GM21723 (cell line): ENCODE results near the gene CCDC83.
A peak's percentile ranks its signal among the peaks of the same experiment; 100 is the strongest.

ENCODE experiments used
- ATAC-seq: cut with Tn5 transposase; IDR thresholded peaks from one replicate; pipeline ENCODE4 v1.9.1; 2021; ENCODE audit warnings: mild to moderate bottlenecking, moderate library complexity; ENCODE audit not compliant: unreplicated experiment

CCDC83 gene

DNA sequence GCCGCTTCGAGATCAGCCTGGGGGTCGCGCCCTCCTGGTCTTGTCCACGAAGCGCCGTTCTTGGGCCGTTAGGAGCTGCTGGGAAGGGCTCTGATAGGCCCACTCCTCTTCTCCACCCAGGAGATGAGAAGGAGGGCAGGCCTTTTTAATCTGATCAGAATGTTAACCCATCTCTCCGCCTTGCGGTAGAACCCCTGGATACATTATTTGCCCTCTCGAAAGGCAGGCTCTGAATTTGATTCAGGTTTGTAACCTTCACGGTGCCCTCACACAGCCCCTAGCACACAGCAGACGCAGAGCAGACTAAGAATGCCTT, at the start of gene CCDC83:
CCDC83 (plus strand) TSS at position 43 of the 316 bp plus-strand sequence. CDS start 9,741 bp downstream, outside the sequence.
- ATAC-seq = no peak

GRCh38 chr11:85805387-85805786, 49.8 kb upstream of the CCDC83 start:
- ATAC-seq = no peak

DNA sequence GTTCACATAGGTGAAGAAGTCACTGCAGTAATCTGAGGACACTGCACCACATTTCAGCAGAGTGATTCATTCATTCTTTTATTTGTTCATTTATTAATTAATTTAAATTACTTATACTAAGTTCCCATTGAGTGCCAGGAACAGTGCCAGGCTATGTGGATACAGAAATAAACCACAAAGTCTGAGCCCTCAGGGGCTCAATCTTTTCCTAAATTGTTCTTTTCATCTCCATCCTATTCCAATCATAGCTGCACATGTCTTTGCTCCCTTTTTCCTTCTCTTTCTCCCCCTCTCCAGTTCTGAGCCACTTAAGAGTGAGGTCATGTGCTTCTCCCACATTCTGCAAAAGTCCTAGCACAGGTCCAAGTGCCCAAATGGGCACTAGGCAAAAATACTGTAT, 49.2 kb upstream of the CCDC83 start:
- ATAC-seq = no peak

DNA sequence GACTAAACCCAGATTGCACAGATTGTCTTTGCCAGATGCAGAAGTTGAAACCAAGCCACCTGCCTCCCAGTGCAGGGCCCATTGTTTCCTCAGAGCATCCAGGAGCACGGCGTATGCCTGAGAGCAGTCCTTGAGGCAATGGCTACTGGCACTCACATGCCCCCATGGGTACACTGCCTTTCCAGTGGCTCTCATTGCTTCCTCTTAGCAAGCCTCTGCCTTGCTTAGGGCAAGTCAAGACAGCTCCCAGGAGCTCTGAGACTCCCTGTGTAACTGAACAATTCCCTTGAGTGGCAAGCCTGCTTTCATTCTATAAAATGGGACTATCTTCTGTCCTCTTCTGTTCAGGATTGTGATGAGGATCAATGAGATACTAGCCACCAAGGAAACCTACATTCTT, 48.3 kb upstream of the CCDC83 start:
- ATAC-seq = no peak

GRCh38 chr11:85809191-85809590, 46.0 kb upstream of the CCDC83 start:
- ATAC-seq = no peak

- no peak for ATAC-seq
Measured at GRCh38 chr11:85809863-85810262, 45.3 kb upstream of the CCDC83 start.

DNA sequence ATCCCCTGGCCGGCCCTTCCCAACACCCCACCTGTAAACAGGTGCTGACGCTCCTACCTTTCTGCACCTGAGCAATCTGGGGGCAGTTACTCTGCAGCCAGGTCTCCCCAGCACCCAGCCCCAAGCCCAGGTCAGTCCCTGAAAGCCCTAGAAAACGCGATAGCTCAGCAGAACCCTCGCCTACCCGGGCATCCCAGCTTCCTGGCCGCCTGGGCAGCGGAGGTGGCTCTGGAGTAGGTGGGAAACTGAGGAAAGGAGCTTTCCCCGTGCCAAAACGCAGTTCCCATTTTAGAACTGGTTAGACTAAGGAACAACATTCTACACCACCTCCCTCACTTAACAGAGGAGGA, 44.7 kb upstream of the CCDC83 start:
- no peak for ATAC-seq

- peak; percentile 83 for ATAC-seq
Measured at GRCh38 chr11:85810871-85811611, 44.1 kb upstream of the CCDC83 start, which contains the start of gene SYTL2. Gene SYTL2, minus strand, starts transcription at chr11:85811141. Its CDS starts 53,416 bp downstream, at chr11:85757725.

GRCh38 chr11:85811624-85812023, 43.6 kb upstream of the CCDC83 start:
- no peak for ATAC-seq

- no peak for ATAC-seq
Measured at GRCh38 chr11:85813721-85814120, 41.5 kb upstream of the CCDC83 start.

GRCh38 chr11:85815186-85815931, 39.8 kb upstream of the CCDC83 start:
- no peak for ATAC-seq

GRCh38 chr11:85819441-85819840, 35.7 kb upstream of the CCDC83 start:
- no peak for ATAC-seq

DNA sequence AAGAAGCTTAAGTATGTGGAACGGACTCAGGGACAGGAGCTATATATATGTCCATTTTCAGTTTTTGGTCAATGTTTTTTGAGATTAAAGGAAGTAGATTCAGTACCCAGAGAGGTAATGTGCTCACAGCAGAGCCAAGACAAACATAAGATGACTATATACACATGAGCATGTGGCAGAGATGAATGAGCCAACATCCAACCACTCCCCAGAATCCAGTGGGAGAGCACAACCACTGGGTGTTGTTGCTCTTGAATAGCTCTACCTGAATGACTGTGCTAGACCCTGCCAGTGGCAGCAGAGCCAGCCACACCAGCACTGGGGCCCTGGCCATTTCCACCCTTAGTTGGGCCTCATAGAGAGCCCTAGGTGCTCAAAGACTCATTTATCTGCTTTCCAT, 33.5 kb upstream of the CCDC83 start:
- ATAC-seq = no peak

- no peak for ATAC-seq
Measured at GRCh38 chr11:85822814-85823213, 32.4 kb upstream of the CCDC83 start.

GRCh38 chr11:85823816-85824215, 31.4 kb upstream of the CCDC83 start:
- ATAC-seq = no peak

DNA sequence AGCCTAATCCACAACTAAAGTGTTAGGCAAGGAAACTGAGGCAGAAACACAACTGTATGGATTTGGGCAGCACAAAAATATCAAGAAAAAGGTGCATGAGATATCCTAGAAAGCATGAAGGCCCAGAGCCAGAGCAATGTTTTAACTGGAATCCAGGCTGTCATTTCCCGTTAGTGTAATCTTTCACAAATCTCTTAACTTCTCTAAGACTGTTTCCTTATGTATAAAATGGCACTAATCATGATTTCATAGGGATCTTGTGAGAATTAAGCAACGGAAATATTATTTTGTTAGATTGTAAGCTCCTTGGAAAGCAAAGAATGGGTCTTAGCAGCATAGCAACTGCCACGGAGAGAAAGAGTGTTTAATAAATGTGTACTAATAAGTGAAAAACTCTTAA, 29.6 kb upstream of the CCDC83 start:
- no peak for ATAC-seq

GRCh38 chr11:85826116-85826855, 28.9 kb upstream of the CCDC83 start:
- ATAC-seq = no peak

- no peak for ATAC-seq
Measured at GRCh38 chr11:85827748-85828639, 27.2 kb upstream of the CCDC83 start.

DNA sequence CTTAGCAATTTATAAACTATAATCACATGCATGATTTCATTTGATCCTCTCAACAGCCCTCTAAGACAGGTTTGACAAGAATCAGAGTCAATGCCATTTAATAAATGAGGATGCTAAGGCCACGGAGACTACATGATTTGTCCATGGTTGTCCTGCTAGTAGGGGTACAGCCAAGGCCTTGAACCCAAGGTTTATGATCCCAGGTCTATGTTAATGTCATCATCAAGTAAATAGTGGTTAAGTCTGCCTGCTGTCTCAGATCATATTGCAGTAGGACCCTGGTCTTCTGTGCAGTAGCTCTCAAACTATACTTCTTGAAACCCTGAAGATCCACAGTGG, 26.6 kb upstream of the CCDC83 start:
- no peak for ATAC-seq

- no peak for ATAC-seq
Measured at GRCh38 chr11:85829172-85829571, 26.0 kb upstream of the CCDC83 start.

DNA sequence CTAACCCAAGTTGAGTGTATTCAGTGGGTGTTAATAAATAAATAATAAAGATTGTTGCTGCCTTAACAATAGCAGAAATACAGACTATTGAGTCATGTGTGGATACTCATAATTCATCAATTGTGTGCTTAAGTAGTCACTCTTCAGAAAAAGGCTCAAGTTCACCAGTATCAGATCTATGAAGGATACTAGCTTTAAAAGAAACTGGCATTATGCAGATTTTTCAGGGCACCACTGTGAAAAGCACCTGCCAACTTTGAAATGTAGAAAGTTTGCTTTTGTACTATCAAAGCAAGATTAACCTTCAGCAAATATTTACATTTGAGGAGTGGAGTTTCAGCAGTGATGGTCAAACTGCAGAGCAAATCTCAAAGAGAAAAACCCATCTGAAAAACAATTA, 24.1 kb upstream of the CCDC83 start:
- no peak for ATAC-seq
